GM21825 (cell line): Measurements from ENCODE around the gene CRTC1.

Source experiments
- ATAC-seq: cut with Tn5 transposase; IDR thresholded peaks from one replicate; pipeline ENCODE4 v1.9.1; 2021; ENCODE audit warnings: mild to moderate bottlenecking, moderate library complexity; ENCODE audit not compliant: unreplicated experiment

Gene CRTC1

DNA sequence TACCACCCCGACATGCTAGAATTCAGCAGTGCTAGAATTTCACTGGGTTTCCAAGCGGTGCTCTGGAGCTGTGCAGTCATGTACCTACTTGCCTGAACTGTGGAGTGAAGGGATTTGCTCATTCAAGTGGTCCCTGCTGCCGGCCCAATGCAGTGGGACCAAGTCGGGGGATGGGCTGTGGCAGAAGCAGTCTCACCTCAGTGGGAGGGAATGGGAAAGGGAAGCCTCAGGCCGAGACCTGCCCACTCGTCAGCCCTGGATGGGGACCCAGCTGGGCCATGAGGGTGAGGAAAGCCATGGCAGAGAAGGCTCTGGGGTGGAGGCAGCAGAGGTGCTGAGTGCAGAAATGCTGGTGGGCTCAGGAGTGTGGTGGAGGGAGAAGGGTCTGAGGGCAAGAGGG, 31.7 kb upstream of the CRTC1 start:
- ATAC-seq, result no peak

DNA sequence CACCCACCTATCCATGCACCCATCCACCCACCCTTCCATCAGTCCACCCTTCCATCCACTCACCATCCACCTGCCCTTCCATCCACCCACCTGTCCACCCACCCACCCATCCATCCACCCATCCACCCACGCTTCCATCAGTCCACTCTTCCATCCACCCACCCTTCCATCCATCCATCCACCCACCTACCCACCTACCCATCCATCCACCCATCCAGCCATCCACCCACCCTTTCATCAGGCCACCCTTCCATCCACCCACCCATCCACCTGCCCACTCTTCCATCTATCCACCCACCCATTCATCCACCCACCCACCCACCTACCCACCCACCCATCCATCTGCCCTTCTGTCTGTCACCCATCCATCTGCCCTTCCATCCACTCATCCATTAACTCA, 29.6 kb upstream of the CRTC1 start:
- ATAC-seq, result no peak

DNA sequence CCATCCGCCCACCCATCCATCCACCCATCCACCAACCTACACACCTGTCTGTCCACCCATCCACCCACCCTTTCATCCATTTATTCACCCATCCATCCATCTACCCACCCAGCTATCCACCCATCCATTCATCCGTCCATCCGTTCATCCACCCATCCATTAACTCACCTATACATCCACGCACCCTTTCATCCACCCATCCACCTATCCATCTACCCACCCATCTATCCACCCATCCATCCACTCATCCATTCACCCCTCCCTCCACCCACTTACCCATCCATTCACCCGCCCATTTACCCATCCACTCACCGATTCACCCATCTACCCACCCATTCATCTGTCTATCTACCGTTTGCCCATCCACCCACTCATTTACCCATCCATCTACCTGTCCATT, 29.0 kb upstream of the CRTC1 start:
- no peak for ATAC-seq

DNA sequence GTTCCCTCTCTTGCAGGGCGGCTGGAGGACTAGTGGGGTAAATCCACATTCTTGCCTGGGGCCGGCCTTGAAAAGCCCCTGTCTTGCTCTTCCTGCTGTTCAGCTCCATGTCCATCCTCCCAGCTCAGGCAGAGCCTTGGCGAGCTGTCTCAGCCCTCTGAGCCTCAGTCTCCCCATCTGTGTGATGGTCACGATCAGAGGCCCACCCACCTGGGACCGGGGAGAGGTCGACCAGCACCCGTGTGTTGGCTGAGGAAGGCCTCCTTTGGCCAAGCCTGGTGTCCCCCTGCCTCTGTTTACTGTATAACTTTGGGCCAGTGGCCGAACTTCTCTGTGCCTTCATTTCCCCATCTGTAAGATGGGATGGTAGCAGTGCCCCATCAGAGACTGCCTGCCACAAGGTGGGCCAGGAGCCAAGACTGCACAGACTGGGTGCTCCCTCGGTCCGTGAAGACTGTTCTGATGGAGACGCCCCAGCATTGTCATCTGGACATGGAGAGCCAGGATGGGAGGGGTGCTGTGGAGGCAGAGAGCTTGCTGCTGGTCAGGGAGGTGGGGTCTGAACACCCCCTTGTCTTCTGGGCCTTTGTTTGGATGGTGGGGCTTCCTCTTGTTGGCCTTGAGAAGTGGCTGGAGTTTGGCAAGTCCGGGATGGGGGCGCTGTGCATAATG, 28.2 kb upstream of the CRTC1 start:
- no peak for ATAC-seq

DNA sequence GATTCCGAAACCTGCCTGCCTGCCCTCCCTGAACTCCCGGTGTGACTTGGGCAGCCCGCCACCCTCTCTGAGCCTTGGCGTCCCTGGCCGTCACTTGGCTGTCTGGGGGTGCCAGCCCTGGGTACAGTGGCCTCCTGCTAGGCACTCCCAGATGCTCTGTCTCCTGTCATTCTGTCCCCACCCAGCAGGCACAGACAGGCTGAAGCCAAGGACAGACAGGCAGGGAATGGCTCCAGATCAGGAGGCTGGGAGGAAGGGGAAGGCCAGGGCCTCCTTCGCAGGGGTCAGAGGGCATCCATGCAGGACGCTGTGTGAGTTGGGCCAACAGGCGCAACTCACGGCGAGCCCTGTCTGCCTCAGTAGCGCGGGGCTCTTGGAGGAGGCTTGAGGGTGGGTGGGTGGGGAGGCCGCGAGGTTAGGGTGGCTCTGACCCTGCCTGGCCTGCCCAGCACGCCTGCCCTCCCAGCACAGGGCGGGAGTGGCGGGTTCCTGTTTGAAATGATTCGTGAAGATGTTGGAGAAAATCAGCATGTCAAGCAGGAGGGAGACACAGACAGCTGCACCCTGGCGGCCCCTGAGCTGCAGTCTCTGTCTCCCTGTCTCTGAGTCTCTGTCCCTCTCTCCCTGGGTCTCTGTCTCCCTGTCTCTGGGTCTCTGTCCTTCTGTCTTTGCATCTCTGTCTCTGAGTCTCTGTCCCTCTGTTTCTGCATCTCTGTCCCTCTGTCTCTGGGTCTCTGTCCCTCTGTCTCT, 27.0 kb upstream of the CRTC1 start:
- ATAC-seq, result no peak

DNA sequence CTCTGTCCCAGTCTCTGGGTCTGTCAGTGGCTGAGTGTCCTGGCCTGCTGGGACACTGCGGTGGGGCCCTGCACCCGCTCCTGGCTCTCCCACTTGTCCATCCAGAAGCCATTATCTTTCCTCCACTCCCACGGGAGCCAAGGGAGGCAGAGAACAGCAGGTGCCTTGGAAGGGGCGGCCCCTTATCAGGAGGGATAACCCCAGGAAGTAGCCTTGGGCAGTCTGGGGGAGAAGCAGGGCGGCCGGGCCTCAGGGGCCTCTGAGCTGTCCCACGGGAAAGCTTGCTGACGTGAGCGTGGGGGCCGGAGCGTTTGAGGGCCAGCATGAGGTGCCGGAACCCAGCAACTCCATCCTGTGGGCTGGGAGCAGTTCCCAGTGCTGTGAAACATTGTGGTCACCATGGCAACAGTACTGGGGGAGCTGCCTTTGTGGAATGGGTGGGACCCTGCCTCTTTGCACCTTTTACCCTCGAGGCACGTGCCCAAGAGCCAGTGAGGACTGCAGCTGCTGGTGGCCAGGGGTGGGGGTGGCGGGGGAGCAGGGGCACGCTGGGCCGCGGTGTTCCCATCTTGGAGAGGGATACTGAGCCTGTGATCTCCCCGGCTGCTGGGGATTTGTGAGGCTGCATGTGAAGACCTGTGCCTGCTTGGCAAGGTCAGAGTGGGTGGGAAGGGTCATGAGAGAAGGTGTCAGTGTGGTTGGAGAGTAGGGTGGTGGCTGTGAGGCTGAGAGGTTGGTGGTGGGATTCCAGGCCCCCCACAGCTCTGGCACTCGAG, 25.7 kb upstream of the CRTC1 start:
- peak; percentile 45 for ATAC-seq

DNA sequence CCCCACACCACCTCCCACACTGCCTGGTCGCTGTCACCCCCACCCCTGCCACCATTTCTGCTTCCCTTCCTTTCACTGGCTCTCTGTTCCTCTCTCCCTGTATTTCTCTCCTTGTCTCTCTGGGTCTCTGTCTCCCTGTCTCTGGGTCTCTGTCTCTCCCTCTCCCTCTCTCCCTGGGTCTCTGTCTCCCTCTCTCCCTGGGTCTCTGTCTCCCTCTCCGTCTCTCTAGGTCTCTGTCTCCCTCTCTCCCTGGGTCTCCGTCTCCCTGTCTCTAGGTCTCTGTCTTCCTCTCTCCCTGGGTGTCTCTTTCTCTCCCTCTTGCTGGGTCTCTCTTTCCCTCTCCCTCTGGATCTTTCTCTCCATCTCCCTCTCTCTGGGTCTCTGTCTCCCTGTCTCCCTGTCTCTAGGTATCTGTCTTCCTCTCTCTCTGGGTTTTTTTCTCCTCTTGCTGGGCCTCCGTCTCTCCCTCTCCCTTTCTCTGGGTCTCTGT, 25.1 kb upstream of the CRTC1 start:
- ATAC-seq, result no peak

DNA sequence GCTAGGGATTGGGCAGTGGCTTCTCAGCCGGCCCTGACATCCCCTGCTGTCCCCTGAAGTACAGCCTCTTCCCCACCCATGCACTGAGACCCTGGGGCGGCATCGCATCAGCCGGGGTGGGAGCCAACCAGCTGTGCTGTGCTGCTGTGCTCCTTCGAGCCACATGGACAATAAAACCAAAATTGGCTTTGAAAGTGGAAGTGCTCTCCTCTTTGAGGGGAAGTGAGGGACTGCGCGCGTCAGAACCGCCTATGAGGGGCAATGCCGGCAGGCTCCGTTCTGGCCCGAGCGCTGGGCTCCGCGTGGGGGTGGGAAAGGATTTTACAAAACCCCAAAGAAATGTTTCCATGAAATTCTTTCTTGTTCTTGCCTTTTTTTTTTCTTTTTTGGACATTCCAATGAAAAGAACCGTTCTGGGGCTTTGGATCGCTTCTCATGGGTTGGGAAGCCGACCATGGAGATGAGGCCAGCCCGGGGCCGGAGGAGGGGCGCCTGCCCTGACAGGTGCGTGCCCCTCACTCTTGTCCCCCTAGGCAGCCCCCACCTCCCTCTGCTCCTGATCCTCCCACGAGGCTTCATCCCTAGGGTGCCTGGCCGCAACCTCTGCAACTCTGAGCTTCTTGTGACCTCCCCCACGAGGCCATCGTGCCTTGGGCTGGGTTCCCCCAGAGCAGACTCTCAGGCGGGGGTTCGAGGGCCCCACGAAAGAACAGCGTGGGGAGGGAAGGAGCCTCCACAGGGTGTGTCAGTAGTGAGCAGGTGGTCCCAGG, 24.0 kb upstream of the CRTC1 start:
- ATAC-seq, result no peak

DNA sequence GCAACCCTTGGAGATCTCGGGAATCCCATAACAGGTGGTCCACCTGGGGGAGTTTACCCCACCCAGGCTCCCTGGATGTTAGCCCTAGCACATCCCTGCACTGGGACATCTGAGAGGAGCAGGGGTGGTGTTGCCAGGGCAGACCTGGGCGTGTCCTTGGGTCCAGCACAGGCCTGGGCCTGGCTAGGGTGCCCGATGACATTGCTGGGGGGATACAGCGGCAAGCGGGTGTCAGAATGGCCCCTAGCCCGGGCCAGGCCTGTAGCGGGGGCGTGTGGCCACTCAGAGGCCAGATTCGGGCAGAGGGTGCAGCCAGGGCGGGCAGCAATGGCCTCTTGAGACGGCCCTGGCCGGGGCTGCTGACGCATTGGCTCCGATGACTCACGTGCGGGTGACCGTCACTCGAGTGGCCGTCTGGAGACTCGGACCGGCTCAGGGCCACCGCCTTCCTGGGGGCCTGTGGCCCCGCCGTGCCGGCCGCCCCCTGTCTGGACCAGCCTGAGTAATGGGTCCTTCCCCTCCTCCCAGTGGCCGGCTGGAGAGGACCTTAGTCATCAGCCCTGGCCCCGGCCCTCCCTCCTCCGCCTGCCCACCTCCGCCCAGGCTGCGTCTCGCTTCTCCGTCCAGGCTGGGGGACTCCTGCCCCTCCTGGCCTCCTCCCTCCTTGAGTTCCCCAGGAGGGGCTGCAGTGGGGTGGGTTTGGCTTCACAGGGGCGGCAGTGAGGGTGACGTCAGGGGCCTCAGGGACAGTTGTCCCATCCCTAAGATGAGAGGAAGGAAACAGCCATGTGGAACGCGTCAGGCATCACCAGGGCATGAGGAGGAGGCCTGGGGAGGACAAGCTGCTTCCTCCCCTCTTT, 23.2 kb upstream of the CRTC1 start:
- no peak for ATAC-seq

DNA sequence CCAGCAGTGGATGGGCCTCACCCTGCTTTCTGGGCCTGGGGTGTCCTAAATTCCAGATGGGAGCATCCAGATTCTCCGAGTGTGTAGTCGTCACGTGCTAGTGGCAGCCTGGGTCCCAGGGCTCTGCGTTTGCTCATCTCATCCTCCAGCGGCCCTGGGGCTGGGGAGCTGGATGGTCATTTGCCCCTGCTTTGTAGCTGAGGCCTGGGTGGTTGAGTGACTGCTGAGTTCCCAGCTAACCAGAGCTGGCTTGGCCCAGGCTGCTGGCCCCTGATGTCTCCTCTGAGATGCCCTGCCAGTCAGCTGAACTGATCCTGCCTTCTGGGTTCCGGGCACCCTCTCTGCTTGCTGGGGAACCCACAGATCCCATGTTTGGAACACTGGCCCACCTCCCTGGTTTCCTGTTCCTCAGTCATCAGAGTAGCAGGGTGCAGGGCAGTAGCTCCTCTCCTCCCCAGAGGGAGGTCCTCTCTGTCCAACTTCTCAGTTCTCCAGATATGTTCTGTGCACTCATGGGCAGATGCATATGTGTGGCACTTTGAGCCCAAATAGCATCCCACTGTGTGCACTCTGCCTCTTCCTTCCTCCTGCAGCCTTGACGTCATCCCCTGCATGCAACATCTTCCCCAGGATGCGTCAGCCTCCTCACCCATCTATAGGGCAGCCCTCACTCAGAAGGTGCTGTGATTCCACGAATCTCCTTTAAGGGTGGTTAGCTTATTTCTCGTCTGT, 22.4 kb upstream of the CRTC1 start:
- ATAC-seq, result no peak

DNA sequence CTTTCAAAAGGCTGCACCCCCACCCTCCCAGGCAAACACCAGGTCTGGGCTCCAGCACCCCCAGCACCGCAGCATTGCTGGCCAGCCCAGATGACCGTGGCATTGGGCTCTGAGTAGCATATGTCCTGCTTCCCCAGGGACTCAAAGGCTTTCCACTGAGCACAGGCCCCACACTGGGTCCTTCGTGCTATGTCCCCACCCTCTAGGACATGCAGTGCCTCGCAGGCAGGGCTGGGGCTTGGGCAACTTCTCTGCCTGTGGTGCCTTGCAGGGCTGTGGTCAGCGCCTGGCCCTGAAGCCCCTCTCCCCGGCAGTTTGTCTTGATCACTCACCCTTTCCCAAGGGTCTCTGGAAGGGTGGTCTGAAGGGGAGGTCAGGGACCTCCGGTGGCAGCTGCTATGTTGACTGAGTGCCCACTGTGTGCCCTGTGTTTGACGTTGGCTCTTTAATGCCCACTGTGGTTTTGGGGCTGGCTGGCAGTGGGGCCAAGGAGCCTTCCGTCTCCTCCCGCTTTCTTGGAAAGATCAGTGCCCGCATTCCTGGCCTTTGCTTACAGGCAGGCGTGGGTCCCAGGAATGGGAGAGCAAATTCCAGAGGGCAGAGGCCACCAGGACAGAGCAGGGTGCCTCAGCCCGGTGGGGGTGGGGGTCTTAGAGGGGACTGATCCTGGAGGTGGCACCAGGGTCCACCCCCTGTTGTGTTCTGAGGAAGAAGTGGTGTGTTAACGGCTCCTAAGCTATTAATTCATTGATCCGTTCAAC, 20.3 kb upstream of the CRTC1 start:
- ATAC-seq, result no peak

DNA sequence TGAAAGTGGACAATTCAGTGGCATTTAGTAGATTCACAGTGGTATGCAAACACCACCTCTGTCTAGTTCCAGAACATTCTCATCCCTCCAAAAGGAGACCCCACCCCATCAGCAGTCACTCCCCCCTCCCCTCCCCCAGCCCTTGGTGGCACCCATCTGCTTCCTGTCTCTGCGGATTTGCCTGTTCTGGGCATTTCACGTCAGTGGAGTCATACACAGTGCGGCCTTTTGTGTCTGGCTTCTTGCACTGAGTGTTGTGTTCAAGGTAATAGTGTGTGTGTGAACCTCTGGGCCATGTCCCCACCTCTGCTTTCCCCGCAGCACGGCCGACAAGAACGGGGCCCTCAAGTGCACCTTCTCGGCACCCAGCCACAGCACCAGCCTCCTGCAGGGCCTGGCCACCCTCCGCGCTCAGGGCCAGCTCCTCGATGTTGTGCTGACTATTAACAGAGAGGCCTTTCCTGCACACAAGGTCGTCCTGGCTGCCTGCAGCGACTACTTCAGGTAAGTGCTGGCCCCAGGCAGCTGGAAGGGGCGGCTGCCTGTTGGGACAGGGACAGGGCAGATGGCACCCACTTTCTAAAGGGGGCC, 19.4 kb upstream of the CRTC1 start:
- ATAC-seq, result no peak

DNA sequence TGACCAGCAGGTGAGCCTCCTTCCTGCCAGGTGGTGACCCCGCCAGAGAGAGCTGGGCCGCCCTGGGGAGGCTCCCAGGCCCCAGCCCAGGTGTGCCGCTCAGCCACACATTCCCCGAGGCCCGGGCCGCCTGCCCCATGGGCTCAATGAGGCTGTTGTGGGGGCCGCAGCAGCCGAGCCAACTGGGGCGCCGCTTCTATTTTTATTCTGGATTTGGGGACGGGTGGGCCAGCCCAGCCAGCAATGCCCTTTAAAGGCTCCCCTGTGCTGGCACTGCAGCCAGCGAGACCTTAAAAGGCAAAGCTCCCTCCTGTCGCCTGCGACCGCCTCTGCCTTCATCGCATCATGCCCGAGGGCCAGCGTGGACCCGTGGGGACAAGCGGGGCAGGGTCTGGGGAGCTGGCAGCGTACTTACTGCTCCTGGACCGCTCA, 17.7 kb upstream of the CRTC1 start:
- no peak for ATAC-seq

DNA sequence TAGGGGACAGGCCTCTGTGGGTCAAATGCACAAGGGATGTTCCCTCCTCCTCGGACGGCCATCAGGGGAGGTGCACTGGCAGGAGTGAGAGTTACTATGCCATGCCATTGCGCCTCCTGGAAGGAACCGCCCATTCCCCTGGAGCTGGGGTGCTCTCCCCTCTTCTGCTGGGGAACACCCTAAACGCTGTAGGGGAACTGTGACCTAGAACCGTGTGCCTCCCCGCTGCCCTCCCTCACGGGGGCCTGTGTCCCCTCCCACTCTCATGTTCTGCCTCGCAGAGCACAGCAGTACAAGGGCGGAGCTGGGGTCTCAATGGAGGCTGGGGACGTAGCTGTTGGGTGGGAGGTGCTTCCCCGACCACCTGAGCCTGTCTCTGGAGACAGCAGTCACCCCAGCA, 17.2 kb upstream of the CRTC1 start:
- no peak for ATAC-seq

DNA sequence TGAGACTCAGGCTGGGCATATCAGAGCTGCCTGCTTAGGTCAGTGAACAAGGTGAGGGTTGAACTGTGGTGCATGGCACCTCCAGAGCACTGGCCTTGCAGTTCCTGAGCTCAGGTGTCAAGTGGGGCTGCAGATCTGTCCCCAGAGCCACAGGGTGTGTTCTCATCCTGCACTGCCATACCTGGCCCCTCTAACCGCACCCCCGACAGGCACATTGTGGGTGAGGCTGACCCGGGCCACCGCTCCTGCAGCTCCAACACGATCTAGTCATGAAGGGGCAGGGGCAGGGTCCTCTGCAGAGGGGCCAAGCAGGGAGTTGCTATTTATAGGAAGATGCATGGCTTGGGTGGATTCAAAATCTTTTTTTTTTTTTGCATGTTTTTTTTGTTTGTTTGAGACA, 16.7 kb upstream of the CRTC1 start:
- no peak for ATAC-seq

DNA sequence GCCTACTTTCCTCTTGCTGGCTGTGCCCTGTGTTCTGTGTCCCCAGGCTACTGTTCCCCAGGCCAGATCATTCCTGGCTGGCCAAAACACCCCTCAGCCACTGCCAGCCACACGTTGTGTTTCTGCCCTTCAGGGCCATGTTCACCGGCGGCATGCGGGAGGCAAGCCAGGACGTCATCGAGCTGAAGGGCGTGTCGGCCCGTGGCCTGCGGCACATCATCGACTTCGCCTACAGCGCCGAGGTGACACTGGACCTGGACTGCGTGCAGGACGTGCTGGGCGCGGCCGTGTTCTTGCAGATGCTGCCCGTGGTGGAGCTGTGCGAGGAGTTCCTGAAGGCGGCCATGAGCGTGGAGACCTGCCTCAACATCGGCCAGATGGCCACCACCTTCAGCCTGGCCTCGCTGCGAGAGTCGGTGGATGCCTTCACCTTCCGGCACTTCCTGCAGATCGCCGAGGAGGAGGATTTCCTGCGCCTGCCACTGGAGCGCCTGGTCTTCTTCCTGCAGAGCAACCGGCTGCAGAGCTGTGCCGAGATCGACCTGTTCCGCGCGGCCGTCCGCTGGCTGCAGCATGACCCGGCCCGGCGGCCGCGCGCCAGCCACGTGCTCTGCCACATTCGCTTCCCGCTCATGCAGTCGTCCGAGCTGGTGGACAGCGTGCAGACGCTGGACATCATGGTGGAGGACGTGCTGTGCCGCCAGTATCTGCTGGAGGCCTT, 15.8 kb upstream of the CRTC1 start:
- ATAC-seq, result no peak

DNA sequence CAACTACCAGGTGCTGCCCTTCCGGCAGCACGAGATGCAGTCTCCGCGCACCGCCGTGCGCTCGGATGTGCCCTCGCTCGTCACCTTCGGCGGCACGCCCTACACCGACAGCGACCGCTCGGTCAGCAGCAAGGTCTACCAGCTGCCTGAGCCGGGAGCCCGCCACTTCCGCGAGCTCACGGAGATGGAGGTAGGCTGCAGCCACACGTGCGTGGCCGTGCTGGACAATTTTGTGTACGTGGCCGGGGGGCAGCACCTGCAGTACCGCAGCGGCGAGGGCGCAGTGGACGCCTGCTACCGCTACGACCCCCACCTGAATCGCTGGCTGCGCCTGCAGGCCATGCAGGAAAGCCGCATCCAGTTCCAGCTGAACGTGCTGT, 15.2 kb upstream of the CRTC1 start:
- no peak for ATAC-seq
